IPS-20b (cell line): Measurements from ENCODE around the gene STK39.

Experiments
- H3K27ac ChIP-seq: one replicate; pipeline ENCODE4 v1.5.1; 2013; ENCODE audit warnings: low read length
- H3K27me3 ChIP-seq: 2 replicates; pipeline ENCODE4 v1.6.1; 2013; ENCODE audit warnings: mild to moderate bottlenecking, low read length, inconsistent platforms; ENCODE audit not compliant: insufficient read depth
- H3K36me3 ChIP-seq: 2 replicates; pipeline ENCODE4 v1.6.1; 2013; ENCODE audit warnings: low read depth, mild to moderate bottlenecking, inconsistent platforms, low read length, moderate library complexity; ENCODE audit not compliant: insufficient read depth
- H3K4me1 ChIP-seq: 2 replicates; pipeline ENCODE4 v1.6.1; 2013; ENCODE audit warnings: mild to moderate bottlenecking, control low read depth, inconsistent platforms, low read length, moderate library complexity; ENCODE audit not compliant: insufficient read depth
- H3K4me3 ChIP-seq: 2 replicates; pipeline ENCODE4 v1.5.1; 2013; ENCODE audit warnings: mild to moderate bottlenecking, low read length, inconsistent platforms
- H3K9ac ChIP-seq: 2 replicates; pipeline ENCODE4 v1.6.1; 2013; ENCODE audit warnings: low read depth, mild to moderate bottlenecking, inconsistent platforms, low read length, moderate library complexity
- H3K9me3 ChIP-seq: 2 replicates; pipeline ENCODE4 v1.6.1; 2013; ENCODE audit warnings: mild to moderate bottlenecking, low read depth, low read length, inconsistent platforms; ENCODE audit not compliant: insufficient read depth

Gene STK39

DNA sequence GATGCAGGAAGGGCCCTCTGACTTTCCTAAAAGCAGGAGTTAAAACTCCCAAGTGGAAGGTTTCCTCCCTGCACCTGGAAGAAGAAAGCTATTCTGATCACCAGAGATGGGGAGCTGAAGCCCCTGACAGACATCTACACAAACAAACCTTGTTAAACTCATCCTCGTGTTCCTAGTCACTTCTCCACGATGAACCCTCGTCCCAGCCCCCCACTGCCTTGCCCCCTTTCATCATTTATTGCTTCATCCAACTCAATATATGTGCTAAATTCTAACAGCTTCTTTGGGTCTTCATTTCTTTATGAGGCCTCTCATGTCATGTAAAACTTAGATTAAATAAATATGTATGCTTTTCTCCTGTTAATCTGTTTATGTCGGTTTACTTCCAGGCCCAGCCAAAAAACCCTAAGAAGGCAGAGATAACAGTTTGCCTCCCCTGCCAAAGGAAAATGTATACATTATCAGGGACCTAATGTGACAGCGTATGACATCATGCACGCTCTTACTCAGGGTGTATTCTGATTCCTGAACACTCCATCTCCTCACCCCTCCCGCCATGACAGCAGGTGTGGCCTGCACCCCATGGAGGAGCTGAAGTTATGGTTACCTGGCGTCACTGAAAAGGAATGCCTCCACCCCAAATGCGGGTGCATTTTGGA lies 287.2 kb downstream of the STK39 start:
- H3K4me1 ChIP-seq = 0 out of 2 replicates have a peak, but pooled peaks cover 10% of the 10 kb centered on the region
- no peaks in the 10 kb centered on the region for H3K27me3 ChIP-seq
- H3K27ac ChIP-seq = no peak overlapping the region
- H3K9ac ChIP-seq = no peak overlapping the region
- no peaks in the 10 kb centered on the region for H3K36me3 ChIP-seq
- H3K4me3 ChIP-seq = no peak overlapping the region
- no peaks in the 10 kb centered on the region for H3K9me3 ChIP-seq

GRCh38 chr2:167957662-167958061 lies 289.7 kb downstream of the STK39 start:
- no peak overlapping the region for H3K9ac ChIP-seq
- 0 out of 2 replicates have a peak, but pooled peaks cover 10% of the 10 kb centered on the region for H3K4me1 ChIP-seq
- no peaks in the 10 kb centered on the region for H3K9me3 ChIP-seq
- no peaks in the 10 kb centered on the region for H3K27me3 ChIP-seq
- no peak overlapping the region for H3K27ac ChIP-seq
- H3K4me3 ChIP-seq = no peak overlapping the region
- no peaks in the 10 kb centered on the region for H3K36me3 ChIP-seq

DNA sequence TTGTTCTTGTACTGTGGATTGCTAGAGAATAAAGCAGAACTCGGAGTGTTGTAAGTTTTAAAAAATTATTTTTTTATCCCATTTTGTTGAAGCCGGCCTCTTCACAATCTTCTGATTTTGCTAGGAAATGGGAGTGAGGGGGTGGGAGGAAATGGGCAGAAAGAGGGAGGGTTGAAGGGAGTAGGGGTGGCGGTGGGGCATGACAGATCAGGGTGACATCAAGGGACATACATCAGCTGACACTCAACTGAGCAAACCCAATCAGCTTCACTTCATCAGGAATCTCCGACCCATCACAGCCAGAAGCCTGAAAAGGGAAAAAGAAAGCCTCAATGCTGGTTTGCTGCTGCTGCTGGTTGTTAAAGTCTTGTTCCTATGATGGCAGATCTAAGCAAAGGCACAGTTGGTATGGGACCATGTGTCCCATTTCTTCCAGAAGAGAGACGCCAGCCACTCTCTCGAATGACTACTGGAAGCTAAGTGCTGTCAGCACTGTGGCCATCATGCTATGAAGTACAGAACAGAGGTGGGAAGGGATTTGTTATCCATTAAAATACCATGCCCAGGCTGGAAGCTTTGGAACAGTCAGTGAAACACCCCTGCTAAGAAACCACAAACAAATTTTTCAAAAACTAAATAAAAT lies 292.0 kb downstream of the STK39 start:
- Histone ChIP-seq H3K4me1 (0 out of 2 replicates have a peak, but pooled peaks cover 2% of the 10 kb centered on the region), H3K36me3 (no peaks in the 10 kb centered on the region), H3K9ac (no peak overlapping the region), H3K9me3 (no peaks in the 10 kb centered on the region), H3K27me3 (no peaks in the 10 kb centered on the region), H3K27ac (no peak overlapping the region), H3K4me3 (no peak overlapping the region)

- no peak overlapping the region for H3K27ac ChIP-seq
- H3K27me3 ChIP-seq = no peaks in the 10 kb centered on the region
- no peaks in the 10 kb centered on the region for H3K4me1 ChIP-seq
- no peak overlapping the region for H3K9ac ChIP-seq
- no peaks in the 10 kb centered on the region for H3K36me3 ChIP-seq
- H3K4me3 ChIP-seq = no peak overlapping the region
- no peaks in the 10 kb centered on the region for H3K9me3 ChIP-seq
These were observed 292.9 kb downstream of the STK39 start for GRCh38 chr2:167954495-167954894.

- H3K9ac ChIP-seq = no peak overlapping the region
- H3K27ac ChIP-seq = no peak overlapping the region
- no peaks in the 10 kb centered on the region for H3K27me3 ChIP-seq
- no peaks in the 10 kb centered on the region for H3K36me3 ChIP-seq
- no peaks in the 10 kb centered on the region for H3K4me1 ChIP-seq
- H3K9me3 ChIP-seq = no peaks in the 10 kb centered on the region
- H3K4me3 ChIP-seq = no peak overlapping the region
These were observed 293.6 kb downstream of the STK39 start for GRCh38 chr2:167953776-167954175.

- Histone ChIP-seq H3K4me3 (no peak overlapping the region), H3K4me1 (peaks cover 8% of the 10 kb centered on the region), H3K9ac (no peak overlapping the region), H3K27ac (no peak overlapping the region), H3K9me3 (no peaks in the 10 kb centered on the region), H3K36me3 (no peaks in the 10 kb centered on the region), H3K27me3 (no peaks in the 10 kb centered on the region)
These were observed 296.8 kb downstream of the STK39 start for GRCh38 chr2:167950571-167950970.

DNA sequence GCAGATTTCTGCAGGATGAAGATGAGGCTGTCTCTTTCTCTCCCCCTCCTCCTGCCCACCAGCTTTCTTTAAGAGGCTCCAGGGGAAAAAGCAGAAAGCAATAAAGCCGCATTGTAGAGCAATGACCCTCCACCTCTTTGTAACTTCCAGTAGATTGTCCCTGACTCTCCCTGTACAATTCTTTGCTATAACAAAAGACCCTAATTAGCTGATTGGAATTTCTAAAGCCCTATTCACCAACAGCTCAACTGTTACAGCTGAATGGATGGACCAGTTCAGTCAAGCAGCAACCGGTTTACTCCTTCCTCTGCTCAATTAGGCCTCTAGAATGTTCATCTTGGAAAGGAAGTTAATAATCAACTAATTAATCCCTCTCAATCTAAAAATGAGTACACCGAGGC lies 301.0 kb downstream of the STK39 start:
- peaks cover 8% of the 10 kb centered on the region for H3K4me1 ChIP-seq
- H3K4me3 ChIP-seq = 0 out of 2 replicates have a peak overlapping the region, but pooled peaks have one; percentile 17
- H3K9me3 ChIP-seq = no peaks in the 10 kb centered on the region
- no peaks in the 10 kb centered on the region for H3K27me3 ChIP-seq
- H3K36me3 ChIP-seq = no peaks in the 10 kb centered on the region
- no peak overlapping the region for H3K27ac ChIP-seq
- no peak overlapping the region for H3K9ac ChIP-seq

DNA sequence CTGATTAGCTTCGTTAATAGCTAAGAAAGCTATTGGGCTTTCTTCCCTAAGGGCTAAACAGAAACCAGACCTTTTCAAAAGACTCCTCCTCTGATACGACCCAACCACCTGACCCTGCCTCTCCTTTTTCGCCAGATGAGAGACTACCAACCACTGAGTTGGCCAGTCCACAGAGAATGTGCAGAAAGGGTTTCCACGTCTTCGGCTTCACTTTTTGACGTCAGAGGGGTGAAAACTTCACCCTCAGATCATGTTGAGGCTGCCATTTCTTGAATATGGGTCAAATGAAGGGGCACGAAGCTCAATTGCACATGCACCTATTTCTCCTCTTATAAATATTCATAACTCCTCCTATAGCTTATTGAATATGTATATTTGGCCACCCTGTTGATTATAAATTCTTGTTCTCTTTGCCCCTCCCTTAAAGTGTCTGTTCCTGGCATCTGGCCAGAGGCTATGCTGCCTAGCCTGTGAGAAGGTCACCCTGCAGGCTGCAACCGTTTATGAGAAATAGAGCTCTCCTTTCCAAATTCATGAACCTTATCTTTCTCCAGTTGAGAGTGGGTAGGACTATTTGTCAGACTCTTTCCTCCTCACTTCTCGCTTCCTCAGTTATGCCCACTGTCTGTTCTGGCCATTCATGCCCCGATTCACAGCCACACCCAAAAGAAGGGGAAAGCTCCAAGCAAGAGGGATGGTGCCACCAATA lies 301.6 kb downstream of the STK39 start:
- Histone ChIP-seq H3K27me3 (no peaks in the 10 kb centered on the region), H3K4me3 (0 out of 2 replicates have a peak overlapping the region, but pooled peaks have one; percentile 17), H3K36me3 (no peaks in the 10 kb centered on the region), H3K9me3 (no peaks in the 10 kb centered on the region), H3K4me1 (peaks cover 8% of the 10 kb centered on the region), H3K9ac (no peak overlapping the region), H3K27ac (no peak overlapping the region)

DNA sequence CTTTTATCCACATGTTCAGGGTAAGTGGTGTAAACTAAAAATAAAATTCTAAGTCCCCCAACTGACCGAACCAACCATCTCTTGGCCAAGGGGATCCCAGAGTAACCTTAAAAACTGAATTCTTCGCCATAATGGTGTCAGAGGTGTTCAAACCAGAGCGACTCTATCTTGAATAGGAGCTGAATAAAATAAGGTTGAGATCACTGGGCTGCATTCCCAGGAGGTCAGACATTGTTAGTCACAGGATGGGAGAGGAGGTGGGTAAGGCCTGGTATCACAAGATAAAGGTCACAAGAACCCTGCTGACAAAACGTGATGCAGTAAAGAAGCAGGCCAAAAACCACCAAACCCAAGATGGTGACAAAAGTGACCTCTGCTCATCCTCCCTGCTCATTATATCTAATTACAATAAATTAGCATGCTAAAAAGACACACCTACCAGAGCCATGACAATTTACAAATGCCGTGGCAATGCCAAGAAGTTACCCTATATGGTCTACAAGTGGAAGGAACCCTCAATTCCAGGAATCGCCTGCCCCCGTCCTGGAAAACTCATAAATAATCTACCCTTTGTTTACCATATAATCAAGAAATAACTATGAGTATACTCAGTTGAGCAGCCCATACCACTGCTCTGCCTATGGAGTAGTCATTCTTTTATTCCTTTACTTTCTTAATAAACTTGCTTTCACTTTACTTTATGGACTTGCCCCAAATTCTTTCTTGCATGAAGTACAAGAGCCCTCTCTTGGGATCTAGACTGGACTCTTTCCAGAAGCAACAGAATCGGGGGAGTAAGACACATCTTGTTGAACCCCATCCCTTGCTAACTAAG lies 302.4 kb downstream of the STK39 start:
- Histone ChIP-seq H3K9ac (no peak overlapping the region), H3K4me3 (no peak overlapping the region)

GRCh38 chr2:167943897-167944296 lies 303.5 kb downstream of the STK39 start:
- H3K9me3 ChIP-seq = no peaks in the 10 kb centered on the region
- no peaks in the 10 kb centered on the region for H3K27me3 ChIP-seq
- no peak overlapping the region for H3K4me3 ChIP-seq
- no peaks in the 10 kb centered on the region for H3K36me3 ChIP-seq
- no peak overlapping the region for H3K9ac ChIP-seq
- H3K4me1 ChIP-seq = peaks cover 8% of the 10 kb centered on the region
- no peak overlapping the region for H3K27ac ChIP-seq

More for the DNA sequence above, 302.4 kb downstream of the STK39 start:
- Histone ChIP-seq H3K27me3 (no peaks in the 10 kb centered on the region), H3K36me3 (no peaks in the 10 kb centered on the region), H3K9me3 (no peaks in the 10 kb centered on the region), H3K4me1 (peaks cover 8% of the 10 kb centered on the region), H3K27ac (no peak overlapping the region)

- Histone ChIP-seq H3K4me1 (peaks cover 8% of the 10 kb centered on the region), H3K36me3 (no peaks in the 10 kb centered on the region), H3K4me3 (no peak overlapping the region), H3K9ac (no peak overlapping the region), H3K27me3 (no peaks in the 10 kb centered on the region), H3K9me3 (no peaks in the 10 kb centered on the region), H3K27ac (no peak overlapping the region)
These were observed 304.0 kb downstream of the STK39 start for GRCh38 chr2:167943368-167943767.
